GM10248 (cell line): ENCODE measurements around the gene TRIM29.

Experiments used
- CTCF ChIA-PET: fragments of 300-600 bp; sonication (Branson Sonifier 250); formaldehyde crosslinking; extraction: SDS; loops from one replicate; lab custom pipeline; 2021; ENCODE audit warnings: antibody characterized with exemption; lab: Yijun Ruan, JAX
- POLR2A ChIA-PET: fragments of 350-650 bp; sonication (Branson Sonifier 250); formaldehyde crosslinking; extraction: SDS; loops from one replicate; lab custom pipeline; 2020; ENCODE audit warnings: antibody characterized with exemption; lab: Yijun Ruan, JAX
- DNase-seq: peaks from one replicate; pipeline ENCODE4 v3.0.0; 2012; ENCODE audit errors: extremely low spot score
- TF ChIP-seq, protein P1 (sequence below): IDR thresholded peaks from 2 replicates; pipeline ENCODE4 v1.5.1; 2012; ENCODE audit warnings: mild to moderate bottlenecking, low read depth; ENCODE audit errors: extremely low read depth, missing control alignments, control extremely low read depth

TRIM29 gene, protein sequence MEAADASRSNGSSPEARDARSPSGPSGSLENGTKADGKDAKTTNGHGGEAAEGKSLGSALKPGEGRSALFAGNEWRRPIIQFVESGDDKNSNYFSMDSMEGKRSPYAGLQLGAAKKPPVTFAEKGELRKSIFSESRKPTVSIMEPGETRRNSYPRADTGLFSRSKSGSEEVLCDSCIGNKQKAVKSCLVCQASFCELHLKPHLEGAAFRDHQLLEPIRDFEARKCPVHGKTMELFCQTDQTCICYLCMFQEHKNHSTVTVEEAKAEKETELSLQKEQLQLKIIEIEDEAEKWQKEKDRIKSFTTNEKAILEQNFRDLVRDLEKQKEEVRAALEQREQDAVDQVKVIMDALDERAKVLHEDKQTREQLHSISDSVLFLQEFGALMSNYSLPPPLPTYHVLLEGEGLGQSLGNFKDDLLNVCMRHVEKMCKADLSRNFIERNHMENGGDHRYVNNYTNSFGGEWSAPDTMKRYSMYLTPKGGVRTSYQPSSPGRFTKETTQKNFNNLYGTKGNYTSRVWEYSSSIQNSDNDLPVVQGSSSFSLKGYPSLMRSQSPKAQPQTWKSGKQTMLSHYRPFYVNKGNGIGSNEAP

DNA sequence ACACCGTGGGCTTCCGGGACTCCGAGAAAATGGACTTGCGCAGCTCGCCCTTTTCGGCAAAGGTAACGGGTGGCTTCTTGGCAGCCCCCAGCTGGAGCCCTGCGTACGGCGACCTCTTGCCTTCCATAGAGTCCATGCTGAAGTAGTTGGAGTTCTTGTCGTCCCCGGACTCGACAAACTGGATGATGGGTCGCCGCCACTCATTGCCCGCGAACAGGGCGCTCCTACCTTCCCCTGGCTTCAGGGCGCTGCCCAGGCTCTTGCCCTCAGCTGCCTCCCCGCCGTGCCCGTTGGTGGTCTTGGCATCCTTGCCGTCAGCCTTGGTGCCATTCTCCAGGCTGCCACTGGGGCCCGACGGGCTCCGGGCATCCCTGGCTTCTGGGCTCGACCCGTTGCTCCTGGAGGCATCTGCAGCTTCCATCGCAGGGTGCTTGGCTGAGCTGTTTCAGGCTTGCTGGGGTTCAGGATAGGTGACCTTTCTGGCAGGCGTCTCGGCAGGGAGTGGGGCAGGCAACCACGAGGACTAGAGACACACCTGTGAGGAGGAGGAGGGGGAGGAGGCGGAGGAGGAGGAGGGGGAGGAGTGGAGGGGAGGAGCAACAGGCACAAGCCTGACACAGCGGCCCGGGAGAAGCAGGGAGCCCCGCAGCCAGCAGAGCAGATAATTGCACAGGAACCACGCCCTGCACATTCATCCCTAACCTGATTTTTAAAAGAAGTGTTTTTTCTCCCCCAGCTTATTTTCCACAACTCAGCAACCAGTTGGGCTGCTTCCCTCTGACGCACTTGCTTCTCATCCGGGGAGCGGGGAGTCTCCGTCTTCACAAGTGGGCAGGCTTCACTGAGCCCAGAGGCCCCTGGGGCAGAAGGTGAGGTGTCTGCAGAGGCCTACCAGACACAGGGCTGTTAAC, at the start of gene TRIM29:
Gene TRIM29, minus strand, starts transcription at position 503 of the 911 bp plus-strand sequence. Its CDS starts 82 bp downstream, at position 421.
- CTCF ChIA-PET = no interaction called here
- TF ChIP-seq, protein P1, sequence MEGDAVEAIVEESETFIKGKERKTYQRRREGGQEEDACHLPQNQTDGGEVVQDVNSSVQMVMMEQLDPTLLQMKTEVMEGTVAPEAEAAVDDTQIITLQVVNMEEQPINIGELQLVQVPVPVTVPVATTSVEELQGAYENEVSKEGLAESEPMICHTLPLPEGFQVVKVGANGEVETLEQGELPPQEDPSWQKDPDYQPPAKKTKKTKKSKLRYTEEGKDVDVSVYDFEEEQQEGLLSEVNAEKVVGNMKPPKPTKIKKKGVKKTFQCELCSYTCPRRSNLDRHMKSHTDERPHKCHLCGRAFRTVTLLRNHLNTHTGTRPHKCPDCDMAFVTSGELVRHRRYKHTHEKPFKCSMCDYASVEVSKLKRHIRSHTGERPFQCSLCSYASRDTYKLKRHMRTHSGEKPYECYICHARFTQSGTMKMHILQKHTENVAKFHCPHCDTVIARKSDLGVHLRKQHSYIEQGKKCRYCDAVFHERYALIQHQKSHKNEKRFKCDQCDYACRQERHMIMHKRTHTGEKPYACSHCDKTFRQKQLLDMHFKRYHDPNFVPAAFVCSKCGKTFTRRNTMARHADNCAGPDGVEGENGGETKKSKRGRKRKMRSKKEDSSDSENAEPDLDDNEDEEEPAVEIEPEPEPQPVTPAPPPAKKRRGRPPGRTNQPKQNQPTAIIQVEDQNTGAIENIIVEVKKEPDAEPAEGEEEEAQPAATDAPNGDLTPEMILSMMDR = no peak
- DNase-seq = no peak
- POLR2A ChIA-PET = no interaction called here

DNA sequence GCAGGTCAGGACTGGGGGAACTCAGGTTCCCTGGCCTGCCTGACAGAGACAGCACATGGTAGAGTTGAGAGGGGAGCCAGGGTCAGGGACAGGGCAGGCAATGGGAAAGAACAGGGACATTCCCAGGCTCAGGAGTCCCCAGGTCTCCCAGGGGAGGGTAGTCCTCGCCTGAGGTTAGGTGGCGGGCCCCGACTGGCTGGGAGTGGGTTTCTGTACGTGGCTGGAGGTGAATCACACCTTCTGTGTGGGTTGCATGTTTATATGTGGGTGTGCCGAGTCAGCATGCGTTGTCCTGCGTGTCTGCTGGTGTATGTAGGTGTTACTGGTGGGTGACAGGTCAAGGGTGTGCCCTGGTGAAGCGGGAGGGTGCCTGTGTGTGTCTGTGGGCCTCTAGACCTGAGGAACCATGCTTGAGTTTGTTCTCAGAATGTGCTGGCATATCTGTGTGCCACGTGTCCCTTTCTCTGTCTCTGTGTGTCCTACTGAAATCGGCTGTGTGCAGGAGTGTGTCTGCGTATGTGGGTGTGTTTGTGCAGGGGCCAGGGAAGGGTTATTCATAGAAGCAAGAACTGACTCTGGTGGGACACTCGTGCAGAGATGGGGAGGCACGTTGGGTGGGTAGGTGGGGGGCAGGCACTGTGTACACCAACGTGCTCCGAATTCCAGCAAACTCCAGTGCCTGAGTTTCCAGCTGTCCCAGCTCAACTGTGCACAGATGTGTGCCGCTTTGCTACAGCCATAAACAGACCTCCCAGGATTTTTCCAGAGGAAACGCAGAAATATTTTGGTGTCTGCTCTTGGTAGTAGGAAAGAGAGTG, 49.1 kb upstream of the TRIM29 start:
- TF ChIP-seq, protein P1 = no peak
- POLR2A ChIA-PET = no interaction called here
- CTCF ChIA-PET = interaction anchor here (0.9 to 1.0 kb wide), 2 partner anchors 17 to 113 kb away, joined by 3 read pairs; no protein-coding TSS in a partner anchor

DNA sequence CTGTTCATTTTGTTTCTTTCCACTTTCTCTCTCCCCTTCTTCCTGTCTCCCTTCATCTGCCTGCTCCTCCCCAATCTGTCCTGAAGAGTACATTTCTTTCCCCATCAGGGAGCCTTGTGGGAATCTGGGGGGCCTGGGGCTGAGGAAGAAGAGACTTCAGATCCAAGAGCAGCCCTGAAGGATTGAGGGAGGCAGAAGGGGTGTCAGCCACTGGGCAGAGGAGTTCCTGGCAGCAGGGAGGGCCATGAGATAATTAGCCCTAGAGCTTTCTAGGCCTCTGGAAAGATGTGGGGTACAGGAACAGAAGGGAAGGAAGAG, 48.5 kb upstream of the TRIM29 start:
- CTCF ChIA-PET = interaction anchor here (1.0 kb wide), 1 partner anchor 16 kb away, joined by 3 read pairs; no protein-coding TSS in a partner anchor

More for the DNA sequence above, 49.1 kb upstream of the TRIM29 start:
- DNase-seq = peak; percentile 53

DNA sequence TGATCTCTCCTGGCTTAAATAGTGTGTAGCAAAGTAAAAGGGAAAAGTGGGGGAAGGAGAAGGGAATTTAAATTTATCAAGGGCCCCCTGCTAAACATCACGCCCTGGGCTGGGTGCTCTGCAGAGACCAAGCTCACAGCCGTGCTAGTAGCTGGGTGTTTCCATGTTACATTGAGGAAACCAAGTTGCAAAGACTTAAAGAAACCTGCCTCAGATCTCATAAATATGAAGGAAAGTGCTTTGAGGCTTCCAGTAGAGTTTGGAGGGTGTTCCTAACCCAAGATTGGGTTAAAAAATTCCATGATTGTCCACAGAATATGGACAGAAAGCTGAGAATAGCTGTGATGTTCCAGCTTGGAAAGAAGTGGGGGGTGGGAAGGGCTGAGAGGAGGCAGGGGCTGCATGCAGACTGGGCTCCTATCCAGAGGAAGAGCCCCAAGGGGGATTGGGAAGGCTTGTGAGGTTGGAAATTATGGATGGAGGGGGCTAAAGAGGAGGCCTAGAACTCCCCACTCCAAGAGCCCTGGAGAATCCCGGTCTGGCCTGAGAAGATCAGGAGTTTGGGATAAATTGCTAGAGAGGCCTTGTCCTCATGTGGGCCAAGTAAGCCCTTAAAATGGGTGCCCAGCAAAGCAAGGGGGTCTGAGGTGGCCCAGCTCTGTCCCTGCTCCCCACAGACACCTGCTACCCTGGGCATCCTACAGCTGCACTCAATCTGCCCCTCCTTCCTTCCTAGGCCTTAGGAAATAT, 48.0 kb upstream of the TRIM29 start:
- POLR2A ChIA-PET = no interaction called here
- no peak for DNase-seq
- TF ChIP-seq, protein P1 = no peak
- CTCF ChIA-PET = interaction anchor here (0.9 to 1.2 kb wide), 3 partner anchors 15 to 117 kb away, joined by 3 to 4 read pairs (median 3); no protein-coding TSS in a partner anchor

More for the DNA sequence above, 48.5 kb upstream of the TRIM29 start:
- POLR2A ChIA-PET = no interaction called here
- TF ChIP-seq, protein P1 = no peak
- DNase-seq = no peak

DNA sequence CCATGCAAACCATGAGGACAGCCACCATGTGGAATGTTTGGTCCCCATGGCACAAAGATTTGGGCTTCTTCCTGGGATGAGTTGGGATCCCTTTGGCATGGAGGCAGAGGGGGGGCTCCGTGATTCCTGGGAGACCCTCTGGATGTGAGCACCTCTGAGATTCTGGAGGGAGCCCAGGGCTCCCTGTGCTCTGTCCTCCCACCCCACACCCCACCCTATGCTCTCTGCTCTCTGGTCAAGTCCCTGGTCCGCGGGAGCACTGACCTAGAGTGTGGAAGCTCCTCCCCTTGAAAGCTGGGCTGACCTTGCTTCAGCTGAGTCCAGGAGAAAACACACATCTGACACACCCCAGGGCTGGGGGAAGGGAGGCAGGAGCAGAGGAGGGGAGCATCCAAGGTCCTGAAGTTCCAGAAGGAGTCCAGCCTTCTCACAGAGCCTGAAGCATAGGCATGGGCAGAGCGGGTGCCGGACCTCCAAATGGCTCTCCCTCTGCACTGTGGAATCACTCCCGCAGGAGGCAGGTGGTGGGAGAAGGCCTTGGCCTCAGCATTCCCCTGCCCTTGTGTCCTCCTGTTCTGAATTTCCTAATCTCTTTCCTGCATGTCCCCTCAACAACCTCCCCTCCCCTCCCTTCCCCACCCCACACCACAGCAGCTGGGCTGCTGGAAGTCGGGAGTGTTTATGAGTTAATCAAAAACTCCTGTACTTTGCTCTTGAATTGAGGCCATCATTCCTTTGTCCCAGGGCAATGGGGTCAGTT, 47.2 kb upstream of the TRIM29 start:
- TF ChIP-seq, protein P1 = no peak
- POLR2A ChIA-PET = no interaction called here
- CTCF ChIA-PET = interaction anchor here (0.9 to 1.2 kb wide), 2 partner anchors 14 to 118 kb away, joined by 3 to 4 read pairs; no protein-coding TSS in a partner anchor
- no peak for DNase-seq
